GM23338 (cell line): Measurements from ENCODE around the gene REXO5.

Experiments used
- CTCF ChIP-seq, 2 experiments: fragments of 200-600 bp in 1 of 2; sonication (generic) in 1 of 2; conservative IDR thresholded peaks; 2 replicates each; pipeline versions ENCODE4 v1.5.1 to v1.6.1; 2016 to 2017; ENCODE audit warnings: antibody characterized with exemption in 2 of 2, low read depth in 2 of 2, mild to moderate bottlenecking in 2 of 2, moderate library complexity in 1 of 2
- ETS1 ChIP-seq: IDR thresholded peaks from 2 replicates; pipeline ENCODE4 v1.6.1; 2016; ENCODE audit warnings: antibody characterized with exemption
- EZH2 ChIP-seq: fragments of 200-600 bp; sonication (generic); IDR thresholded peaks from one replicate; pipeline ENCODE4 v1.8.0; 2017; ENCODE audit warnings: antibody characterized with exemption, mild to moderate bottlenecking, low read depth; ENCODE audit not compliant: unreplicated experiment
- EZH2phosphoT487 ChIP-seq: fragments of 200-600 bp; sonication (generic); IDR thresholded peaks from one replicate; pipeline ENCODE4 v1.8.1; 2018; ENCODE audit warnings: antibody characterized with exemption; ENCODE audit not compliant: unreplicated experiment
- JUNB ChIP-seq: IDR thresholded peaks from one replicate; pipeline ENCODE4 v1.6.1; 2016; ENCODE audit warnings: antibody characterized with exemption; ENCODE audit not compliant: unreplicated experiment
- NANOG ChIP-seq: IDR thresholded peaks from 2 replicates; pipeline ENCODE4 v1.6.1; 2016; ENCODE audit warnings: antibody characterized with exemption, borderline replicate concordance
- POLR2AphosphoS5 ChIP-seq: IDR thresholded peaks from 2 replicates; pipeline ENCODE4 v1.6.1; 2016; ENCODE audit warnings: antibody characterized with exemption, low read depth
- REST ChIP-seq: IDR thresholded peaks from one replicate; pipeline ENCODE4 v1.6.1; 2018; ENCODE audit warnings: antibody characterized with exemption; ENCODE audit not compliant: unreplicated experiment
- ZNF114 ChIP-seq: fragments of 250-450 bp; sonication (Bioruptor Pico); IDR thresholded peaks from 2 replicates; pipeline ENCODE4 v1.5.0; 2020; ENCODE audit warnings: mild to moderate bottlenecking, moderate library complexity
- ZNF331 ChIP-seq: fragments of 250-450 bp; sonication (Bioruptor Pico); IDR thresholded peaks from 2 replicates; pipeline ENCODE4 v1.5.0; 2020; ENCODE audit warnings: low read depth, mild to moderate bottlenecking, moderate library complexity

GRCh38 chr16:20883554-20884239 lies 77.4 kb downstream of the REXO5 start:
- no peak for TF ChIP-seq CTCF (conservative IDR thresholded peaks at IDR 0.05; ENCODE audit: low read depth in 2 of 2)
- no peak for TF ChIP-seq EZH2
- TF ChIP-seq POLR2AphosphoS5: no peak
- no peak for TF ChIP-seq ZNF114 (CRISPR knock-in tag)
- TF ChIP-seq REST: no peak
- no peak for TF ChIP-seq NANOG
- TF ChIP-seq ETS1: no peak
- TF ChIP-seq EZH2phosphoT487: no peak
- TF ChIP-seq ZNF331: no peak
- no peak for TF ChIP-seq JUNB
